ENCODE measurements around the gene DYRK1A.
"Not testable (repeated sequence)": the region's sequence is repeated elsewhere in the genome, so short reads cannot be mapped to it uniquely, and the experiment has no call there.

The DYRK1A gene

GRCh38 chr21:37366482-37367316 is at the start of gene DYRK1A:
Gene DYRK1A, plus strand, starts transcription at chr21:37366773. Its CDS starts 53,602 bp downstream, at chr21:37420375.
- peak; percentile 94 to 96 (median 96) for DNase-seq

- no peak for DNase-seq
These were observed 47.0 kb upstream of the DYRK1A start for GRCh38 chr21:37319551-37319950.

- DNase-seq = no peak
These were observed 44.5 kb upstream of the DYRK1A start for GRCh38 chr21:37322084-37322483.

- no peak for DNase-seq
These were observed 42.0 kb upstream of the DYRK1A start for GRCh38 chr21:37324558-37324957.

GRCh38 chr21:37328147-37328546 is 38.4 kb upstream of the DYRK1A start:
- not testable (repeated sequence) for DNase-seq

GRCh38 chr21:37331411-37331810 is 35.2 kb upstream of the DYRK1A start:
- DNase-seq = no peak

- DNase-seq = no peak
These were observed 31.5 kb upstream of the DYRK1A start for GRCh38 chr21:37335053-37335452.

- DNase-seq = no peak
These were observed 29.4 kb upstream of the DYRK1A start for GRCh38 chr21:37337179-37337578.

GRCh38 chr21:37337831-37338230 is 28.7 kb upstream of the DYRK1A start:
- DNase-seq = no peak

GRCh38 chr21:37338671-37339551 is 27.7 kb upstream of the DYRK1A start:
- no peak for DNase-seq

- DNase-seq = no peak
These were observed 27.0 kb upstream of the DYRK1A start for GRCh38 chr21:37339552-37339939.

GRCh38 chr21:37341254-37341960 is 25.2 kb upstream of the DYRK1A start:
- DNase-seq = no peak

GRCh38 chr21:37342046-37342632 is 24.4 kb upstream of the DYRK1A start:
- no peak for DNase-seq

- no peak for DNase-seq
These were observed 19.6 kb upstream of the DYRK1A start for GRCh38 chr21:37346841-37347430.

GRCh38 chr21:37348664-37349063 is 17.9 kb upstream of the DYRK1A start:
- no peak for DNase-seq

GRCh38 chr21:37350472-37350871 is 16.1 kb upstream of the DYRK1A start:
- no peak for DNase-seq

GRCh38 chr21:37356706-37357105 is 9.9 kb upstream of the DYRK1A start:
- no peak for DNase-seq

- no peak for DNase-seq
These were observed 8.9 kb upstream of the DYRK1A start for GRCh38 chr21:37357691-37358090.

- no peak for DNase-seq
These were observed 8.2 kb upstream of the DYRK1A start for GRCh38 chr21:37358397-37358796.

- DNase-seq = no peak
These were observed 2.6 kb upstream of the DYRK1A start for GRCh38 chr21:37363936-37364335.

GRCh38 chr21:37364722-37365121 is 1.9 kb upstream of the DYRK1A start:
- DNase-seq = no peak
